Measurements from ENCODE around the gene CHD6.

CHD6 gene

DNA sequence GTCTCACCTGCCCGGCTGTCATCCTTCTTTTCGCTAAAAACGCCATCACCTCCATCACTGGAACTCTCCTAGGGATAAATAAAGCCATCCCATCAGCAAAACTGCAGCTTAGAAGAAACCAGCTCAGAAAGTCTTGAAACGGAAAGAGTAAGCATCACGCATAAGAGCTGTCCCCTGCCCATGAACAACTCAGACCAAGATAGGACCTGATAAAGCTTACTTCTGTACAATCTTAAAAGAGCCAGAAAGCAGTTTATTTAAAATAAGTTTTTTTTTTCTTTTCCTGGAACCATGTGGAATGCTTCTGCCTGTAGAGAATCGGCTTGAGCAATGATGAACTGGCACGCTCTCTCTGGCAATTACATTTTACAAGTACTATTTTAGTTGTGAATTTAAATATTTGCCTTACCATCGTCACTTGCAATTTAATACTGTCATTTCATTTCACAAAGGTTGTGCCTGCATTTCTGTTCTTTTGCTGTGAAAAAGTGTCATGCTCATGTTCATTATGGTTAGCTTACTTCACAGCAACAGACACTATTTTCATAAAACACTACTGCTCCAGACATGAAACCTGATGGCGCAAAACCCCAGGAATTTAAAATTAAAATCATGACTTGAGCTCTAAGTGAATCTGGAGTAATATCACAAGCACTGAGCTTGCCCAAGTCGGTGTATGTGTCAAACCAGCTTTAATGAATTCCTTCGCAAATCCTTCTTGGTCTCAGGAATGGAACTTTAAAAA is 191.9 kb downstream of the CHD6 start:
- H3K4me2 ChIP-seq (ENCODE audit: low read length, poor library complexity, severe bottlenecking): no peak overlapping the region
- no peak overlapping the region for H3K27ac ChIP-seq (ENCODE audit: low read length, poor library complexity, severe bottlenecking)
- no peak overlapping the region for H3K4ac ChIP-seq (ENCODE audit: low read depth in 1 of 2, low read length in 2 of 2)
- H3K23ac ChIP-seq (ENCODE audit: low read length in 2 of 2): no peak overlapping the region
- H4K91ac ChIP-seq (ENCODE audit: low read length): no peak overlapping the region
- H2BK12ac ChIP-seq (ENCODE audit: low read length in 2 of 2): peak overlapping the region in 1 of 2 experiments; percentile 7
- no peak overlapping the region for H2AK5ac ChIP-seq (ENCODE audit: low read length, severe bottlenecking)
- H3K79me1 ChIP-seq (replicated peaks; ENCODE audit: low read length, poor library complexity, severe bottlenecking): peaks cover 4% of the 10 kb centered on the region
- no peak overlapping the region for H3K4me3 ChIP-seq (ENCODE audit: insufficient read depth in 1 of 2, low read depth in 1 of 2, low read length in 2 of 2)
- DNase-seq: no peak
- H3K36me3 ChIP-seq (ENCODE audit: control insufficient read depth in 1 of 2, insufficient read depth in 2 of 2, low read depth in 1 of 2, low read length in 2 of 2): peaks cover 17 to 91% of the 10 kb centered on the region in 2 experiments
- no peaks in the 10 kb centered on the region for H3K9me3 ChIP-seq (ENCODE audit: control insufficient read depth, low read length)
- peaks cover 5% of the 10 kb centered on the region for H3K4me1 ChIP-seq (ENCODE audit: control insufficient read depth, insufficient read depth, low read depth, low read length)
- 98% methylated on average over 8 of the region's 11 CpGs for WGBS
- no peak overlapping the region for H3K9ac ChIP-seq (ENCODE audit: low read length)
- no peak overlapping the region for H2BK120ac ChIP-seq (ENCODE audit: low read depth, low read length)
- H3K18ac ChIP-seq (ENCODE audit: low read depth in 1 of 2, low read length in 2 of 2): no peak overlapping the region
- no peak overlapping the region for H3K14ac ChIP-seq (ENCODE audit: low read length in 2 of 2)
- no peak overlapping the region for H4K8ac ChIP-seq (ENCODE audit: low read length)
- H2BK5ac ChIP-seq (ENCODE audit: low read depth, low read length, poor library complexity, severe bottlenecking): no peak overlapping the region
- H2AFZ ChIP-seq (ENCODE audit: low read depth, low read length): no peak overlapping the region
- no peak overlapping the region for H2BK15ac ChIP-seq (ENCODE audit: low read depth, poor library complexity, severe bottlenecking)
- no peaks in the 10 kb centered on the region for H3K27me3 ChIP-seq (ENCODE audit: control insufficient read depth in 1 of 2, insufficient read depth in 1 of 2, low read length in 2 of 2)

DNA sequence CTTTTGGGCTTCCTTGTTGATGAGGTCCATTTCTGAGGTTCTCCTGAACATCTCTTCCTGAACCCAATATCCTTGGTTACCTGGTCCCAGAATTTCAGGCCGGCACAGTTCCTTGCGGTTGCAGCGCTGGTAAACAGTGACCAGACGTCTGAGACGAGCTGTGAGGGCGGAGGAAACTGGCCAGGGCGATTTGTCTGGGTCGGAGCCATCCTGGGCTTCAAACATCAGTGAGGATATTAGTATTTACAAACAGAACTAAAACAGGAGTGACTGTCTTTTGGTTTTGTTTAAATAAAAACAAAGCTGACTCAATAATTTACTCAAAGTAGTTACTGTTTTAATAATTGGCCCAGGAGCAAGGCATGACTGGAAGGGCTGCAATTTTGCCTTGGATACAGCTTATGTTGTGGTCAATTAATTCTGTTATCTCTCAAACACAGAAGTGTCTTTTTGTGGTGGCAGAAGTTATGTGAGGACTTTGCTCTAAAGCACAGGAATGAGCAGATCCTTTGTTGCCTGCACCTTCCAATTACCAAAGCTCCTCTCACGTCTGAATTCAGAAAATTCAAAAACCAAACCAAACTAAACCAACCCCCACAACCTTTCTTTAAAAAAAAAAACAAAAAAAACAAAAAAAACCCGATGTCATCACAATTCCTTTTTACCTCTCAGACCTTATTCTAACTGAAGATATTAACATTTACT is 192.8 kb downstream of the CHD6 start:
- no peak overlapping the region for H2BK15ac ChIP-seq (ENCODE audit: low read depth, poor library complexity, severe bottlenecking)
- no peak overlapping the region for H3K14ac ChIP-seq (ENCODE audit: low read length in 2 of 2)
- H3K27ac ChIP-seq (ENCODE audit: low read length, poor library complexity, severe bottlenecking): no peak overlapping the region
- H2BK5ac ChIP-seq (ENCODE audit: low read depth, low read length, poor library complexity, severe bottlenecking): no peak overlapping the region
- 72% methylated on average over 7 of the region's 10 CpGs for WGBS
- DNase-seq: peak; percentile 61
- peaks cover 20 to 93% of the 10 kb centered on the region in 2 experiments for H3K36me3 ChIP-seq (ENCODE audit: control insufficient read depth in 1 of 2, insufficient read depth in 2 of 2, low read depth in 1 of 2, low read length in 2 of 2)
- H3K4me2 ChIP-seq (ENCODE audit: low read length, poor library complexity, severe bottlenecking): no peak overlapping the region
- H3K23ac ChIP-seq (ENCODE audit: low read length in 2 of 2): no peak overlapping the region
- no peak overlapping the region for H4K8ac ChIP-seq (ENCODE audit: low read length)
- H3K4ac ChIP-seq (ENCODE audit: low read depth in 1 of 2, low read length in 2 of 2): no peak overlapping the region
- no peak overlapping the region for H2AFZ ChIP-seq (ENCODE audit: low read depth, low read length)
- no peak overlapping the region for H2AK5ac ChIP-seq (ENCODE audit: low read length, severe bottlenecking)
- H2BK12ac ChIP-seq (ENCODE audit: low read length in 2 of 2): no peak overlapping the region
- no peak overlapping the region for H4K91ac ChIP-seq (ENCODE audit: low read length)
- H3K4me1 ChIP-seq (ENCODE audit: control insufficient read depth, insufficient read depth, low read depth, low read length): peaks cover 5% of the 10 kb centered on the region
- H3K9ac ChIP-seq (ENCODE audit: low read length): no peak overlapping the region
- no peaks in the 10 kb centered on the region for H3K9me3 ChIP-seq (ENCODE audit: control insufficient read depth, low read length)
- peaks cover 4% of the 10 kb centered on the region for H3K79me1 ChIP-seq (replicated peaks; ENCODE audit: low read length, poor library complexity, severe bottlenecking)
- no peak overlapping the region for H2BK120ac ChIP-seq (ENCODE audit: low read depth, low read length)
- H3K18ac ChIP-seq (ENCODE audit: low read depth in 1 of 2, low read length in 2 of 2): no peak overlapping the region
- H3K27me3 ChIP-seq (ENCODE audit: control insufficient read depth in 1 of 2, insufficient read depth in 1 of 2, low read length in 2 of 2): no peaks in the 10 kb centered on the region
- no peak overlapping the region for H3K4me3 ChIP-seq (ENCODE audit: insufficient read depth in 1 of 2, low read depth in 1 of 2, low read length in 2 of 2)

- no CpG with 5 or more reads among the region's 1 CpG for WGBS
- H3K9me3 ChIP-seq (ENCODE audit: control insufficient read depth, low read length): no peaks in the 10 kb centered on the region
- H3K9ac ChIP-seq (ENCODE audit: low read length): no peak overlapping the region
- no peak overlapping the region for H2AFZ ChIP-seq (ENCODE audit: low read depth, low read length)
- no peak overlapping the region for H3K23ac ChIP-seq (ENCODE audit: low read length in 2 of 2)
- no peaks in the 10 kb centered on the region for H3K27me3 ChIP-seq (ENCODE audit: control insufficient read depth in 1 of 2, insufficient read depth in 1 of 2, low read length in 2 of 2)
- H3K79me1 ChIP-seq (replicated peaks; ENCODE audit: low read length, poor library complexity, severe bottlenecking): peaks cover 2% of the 10 kb centered on the region
- H4K91ac ChIP-seq (ENCODE audit: low read length): no peak overlapping the region
- no peak overlapping the region for H3K27ac ChIP-seq (ENCODE audit: low read length, poor library complexity, severe bottlenecking)
- DNase-seq: no peak
- H2BK12ac ChIP-seq (ENCODE audit: low read length in 2 of 2): no peak overlapping the region
- H2BK120ac ChIP-seq (ENCODE audit: low read depth, low read length): no peak overlapping the region
- no peak overlapping the region for H4K8ac ChIP-seq (ENCODE audit: low read length)
- no peak overlapping the region for H3K4me2 ChIP-seq (ENCODE audit: low read length, poor library complexity, severe bottlenecking)
- H3K36me3 ChIP-seq (ENCODE audit: control insufficient read depth in 1 of 2, insufficient read depth in 2 of 2, low read depth in 1 of 2, low read length in 2 of 2): peaks cover 16 to 95% of the 10 kb centered on the region in 2 experiments
- H3K18ac ChIP-seq (ENCODE audit: low read depth in 1 of 2, low read length in 2 of 2): no peak overlapping the region
- peaks cover 5% of the 10 kb centered on the region for H3K4me1 ChIP-seq (ENCODE audit: control insufficient read depth, insufficient read depth, low read depth, low read length)
- H2AK5ac ChIP-seq (ENCODE audit: low read length, severe bottlenecking): no peak overlapping the region
- no peak overlapping the region for H2BK15ac ChIP-seq (ENCODE audit: low read depth, poor library complexity, severe bottlenecking)
- H3K4ac ChIP-seq (ENCODE audit: low read depth in 1 of 2, low read length in 2 of 2): no peak overlapping the region
- H3K14ac ChIP-seq (ENCODE audit: low read length in 2 of 2): no peak overlapping the region
- no peak overlapping the region for H3K4me3 ChIP-seq (ENCODE audit: insufficient read depth in 1 of 2, low read depth in 1 of 2, low read length in 2 of 2)
- no peak overlapping the region for H2BK5ac ChIP-seq (ENCODE audit: low read depth, low read length, poor library complexity, severe bottlenecking)
Measured at GRCh38 chr20:41424546-41424945, 193.6 kb downstream of the CHD6 start.

DNA sequence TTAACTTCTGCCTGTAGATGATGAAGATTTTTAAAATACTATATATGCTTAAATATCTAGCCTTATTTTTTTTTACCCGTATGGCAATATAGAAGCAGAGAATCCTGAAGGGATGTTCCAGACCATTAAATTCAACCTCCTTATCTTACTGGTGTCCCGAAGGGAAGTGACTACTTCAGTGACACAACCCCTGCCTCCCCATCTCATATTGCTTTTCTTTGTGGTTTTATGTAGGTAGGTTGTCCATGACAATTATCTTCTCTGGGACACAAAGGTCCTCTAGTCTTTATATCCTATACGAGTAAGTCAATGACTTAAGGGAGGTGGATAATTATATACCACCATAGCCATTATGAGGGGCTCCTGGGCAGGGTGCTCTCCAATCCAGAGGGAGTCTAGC is 194.2 kb downstream of the CHD6 start:
- Histone ChIP-seq H2BK12ac (ENCODE audit: low read length in 2 of 2) (no peak overlapping the region), H3K4me1 (ENCODE audit: control insufficient read depth, insufficient read depth, low read depth, low read length) (peaks cover 5% of the 10 kb centered on the region), H3K27me3 (ENCODE audit: control insufficient read depth in 1 of 2, insufficient read depth in 1 of 2, low read length in 2 of 2) (no peaks in the 10 kb centered on the region), H3K23ac (ENCODE audit: low read length in 2 of 2) (no peak overlapping the region), H3K27ac (ENCODE audit: low read length, poor library complexity, severe bottlenecking) (no peak overlapping the region), H3K4ac (ENCODE audit: low read depth in 1 of 2, low read length in 2 of 2) (no peak overlapping the region), H2AK5ac (ENCODE audit: low read length, severe bottlenecking) (no peak overlapping the region), H3K18ac (ENCODE audit: low read depth in 1 of 2, low read length in 2 of 2) (no peak overlapping the region), H2AFZ (ENCODE audit: low read depth, low read length) (no peak overlapping the region), H3K9me3 (ENCODE audit: control insufficient read depth, low read length) (no peaks in the 10 kb centered on the region), H3K4me3 (ENCODE audit: insufficient read depth in 1 of 2, low read depth in 1 of 2, low read length in 2 of 2) (no peak overlapping the region), H3K79me1 (replicated peaks; ENCODE audit: low read length, poor library complexity, severe bottlenecking) (peaks cover 2% of the 10 kb centered on the region), H4K8ac (ENCODE audit: low read length) (no peak overlapping the region), H2BK15ac (ENCODE audit: low read depth, poor library complexity, severe bottlenecking) (no peak overlapping the region), H2BK5ac (ENCODE audit: low read depth, low read length, poor library complexity, severe bottlenecking) (no peak overlapping the region), H2BK120ac (ENCODE audit: low read depth, low read length) (no peak overlapping the region), H3K9ac (ENCODE audit: low read length) (no peak overlapping the region), H3K4me2 (ENCODE audit: low read length, poor library complexity, severe bottlenecking) (no peak overlapping the region), H3K14ac (ENCODE audit: low read length in 2 of 2) (no peak overlapping the region), H3K36me3 (ENCODE audit: control insufficient read depth in 1 of 2, insufficient read depth in 2 of 2, low read depth in 1 of 2, low read length in 2 of 2) (peaks cover 15 to 96% of the 10 kb centered on the region in 2 experiments), H4K91ac (ENCODE audit: low read length) (no peak overlapping the region)
- DNase-seq: no peak
- 100% methylated on average over 2 of the region's 3 CpGs for WGBS
